Raji (cell line): ENCODE data around the gene SULF2.

Experiments
- POLR2A ChIP-seq: IDR thresholded peaks from 2 replicates; pipeline ENCODE4 v1.6.1; 2011; ENCODE audit warnings: low read depth, low read length, control low read depth; ENCODE audit not compliant: insufficient read depth

SULF2 gene

DNA sequence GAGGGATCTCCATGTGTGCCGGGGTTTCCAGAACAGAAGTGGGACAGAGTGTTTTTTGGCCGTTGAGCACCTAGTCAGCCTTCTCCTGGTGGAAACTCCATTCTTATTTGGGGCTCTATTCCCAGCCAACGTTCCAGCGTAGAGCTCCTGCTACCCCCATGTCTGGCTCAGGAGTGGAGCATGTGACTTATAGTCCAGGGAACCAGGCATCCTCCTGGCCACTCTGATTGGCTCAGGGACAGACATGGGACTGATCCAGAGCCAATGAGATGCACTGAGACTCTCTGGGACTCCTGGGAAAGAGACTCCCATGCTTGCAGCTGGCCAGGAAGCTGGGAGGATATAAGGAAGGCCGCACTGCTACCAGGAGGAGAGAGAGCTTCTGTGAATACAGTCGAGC is 87.1 kb downstream of the SULF2 start:
- TF ChIP-seq POLR2A, result no peak

- TF ChIP-seq POLR2A, result no peak
Measured at GRCh38 chr20:47696856-47697255, 88.4 kb downstream of the SULF2 start.

GRCh38 chr20:47694021-47694818 is 91.1 kb downstream of the SULF2 start:
- TF ChIP-seq POLR2A, result no peak

DNA sequence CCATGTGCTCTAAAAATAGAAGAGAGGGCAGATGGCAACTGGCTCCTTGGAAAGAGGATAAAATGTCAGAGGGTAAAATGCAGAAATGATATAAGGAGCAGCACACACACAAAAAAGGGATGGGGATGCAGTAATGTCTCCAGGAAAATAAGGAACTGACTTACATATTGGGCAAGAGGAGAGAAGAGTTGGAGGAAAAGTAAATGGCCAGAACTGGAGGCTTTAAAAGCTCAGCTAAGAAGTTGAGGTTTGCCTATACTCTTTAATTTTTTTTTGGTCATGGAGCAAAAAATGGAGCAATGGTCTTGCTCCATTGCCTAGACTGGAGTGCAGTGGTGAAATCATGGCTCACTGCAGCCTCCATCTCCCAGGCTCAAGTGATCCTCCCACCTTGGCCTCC is 93.7 kb downstream of the SULF2 start:
- TF ChIP-seq POLR2A, result no peak

DNA sequence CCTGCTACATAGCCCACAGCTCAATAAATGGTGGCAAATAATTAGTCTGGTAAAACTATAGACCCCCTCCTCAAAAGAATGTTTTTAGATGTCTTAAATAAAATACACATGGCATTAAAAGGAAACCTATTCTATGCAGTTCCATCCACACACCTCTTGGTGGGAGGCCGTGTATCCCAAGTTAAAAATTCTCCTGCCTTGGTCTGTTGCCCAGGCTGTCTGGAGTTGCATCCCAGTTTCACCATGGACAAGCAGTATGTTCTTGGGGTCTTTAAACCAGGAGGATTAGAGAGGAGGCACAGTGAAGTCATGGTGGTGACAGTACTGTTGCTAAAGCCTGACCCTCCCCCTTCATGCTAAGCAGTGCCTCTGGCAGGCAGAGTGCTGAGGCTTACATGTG is 95.5 kb downstream of the SULF2 start:
- no peak for TF ChIP-seq POLR2A

GRCh38 chr20:47688385-47689381 is 96.6 kb downstream of the SULF2 start:
- no peak for TF ChIP-seq POLR2A

- TF ChIP-seq POLR2A, result no peak
Measured at GRCh38 chr20:47687095-47687987, 97.9 kb downstream of the SULF2 start.

- no peak for TF ChIP-seq POLR2A
Measured at GRCh38 chr20:47686545-47686944, 98.7 kb downstream of the SULF2 start.

- TF ChIP-seq POLR2A, result no peak
Measured at GRCh38 chr20:47684306-47685080, 100.8 kb downstream of the SULF2 start.

GRCh38 chr20:47682916-47683315 is 102.4 kb downstream of the SULF2 start:
- TF ChIP-seq POLR2A, result no peak

GRCh38 chr20:47682028-47682783 is 103.1 kb downstream of the SULF2 start:
- no peak for TF ChIP-seq POLR2A

DNA sequence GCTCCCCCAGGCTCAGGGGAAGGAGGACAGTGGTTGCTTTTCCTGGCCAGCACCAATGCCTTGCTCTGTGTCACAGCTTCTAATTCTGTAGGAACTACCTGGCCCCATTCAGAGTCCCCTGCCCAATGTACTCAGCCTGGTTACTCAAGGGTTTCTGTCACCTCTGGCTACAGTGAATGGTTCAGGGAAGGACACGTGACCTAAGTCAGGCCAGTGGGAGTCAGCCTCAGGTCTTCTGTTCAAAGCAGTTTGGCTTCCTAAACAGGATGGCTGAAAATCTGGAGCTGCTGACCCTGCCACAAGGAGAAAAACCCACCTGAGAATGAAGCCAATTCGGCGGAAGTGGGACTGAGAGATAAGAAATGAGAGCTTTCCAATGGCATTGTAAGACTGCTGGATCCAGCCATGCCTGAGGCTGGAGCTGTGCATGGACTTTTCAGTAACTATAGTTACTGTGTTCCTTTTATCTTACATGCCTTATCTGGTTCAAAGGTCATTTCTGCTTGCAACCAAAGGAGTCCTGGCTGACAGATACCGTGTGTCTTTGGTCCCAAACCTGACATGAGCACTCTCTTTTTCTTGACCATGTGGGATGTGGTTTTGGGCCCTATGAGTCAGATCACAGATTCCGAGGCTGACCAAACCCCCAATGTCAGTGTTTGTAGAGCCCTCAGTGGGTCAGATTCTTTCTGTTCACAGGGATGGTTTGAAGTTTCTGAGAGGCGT is 104.3 kb downstream of the SULF2 start:
- TF ChIP-seq POLR2A, result no peak

DNA sequence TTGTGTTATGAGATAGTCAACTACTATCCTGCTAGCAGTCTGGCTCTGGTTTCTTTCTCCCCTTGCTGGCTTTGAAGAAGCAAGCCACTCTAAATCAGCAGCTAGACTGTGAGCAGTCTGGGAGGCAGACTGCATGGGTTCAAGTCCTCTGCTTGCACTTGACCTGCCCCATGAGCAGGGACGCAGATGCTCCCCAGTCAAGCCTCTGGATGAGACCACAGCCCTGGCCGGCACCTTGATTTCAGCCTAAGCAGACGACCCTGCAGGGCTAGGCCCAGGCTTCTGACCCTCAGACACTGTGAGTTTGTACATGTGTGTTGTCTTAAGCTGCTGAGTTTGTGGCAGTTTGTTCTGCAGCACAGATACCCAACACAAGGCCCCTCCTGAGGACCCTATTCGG is 105.8 kb downstream of the SULF2 start:
- TF ChIP-seq POLR2A, result no peak
